Neural crest cell (in vitro differentiated cells): Measurements from ENCODE around the gene RASGRP3. TPM values are rescaled to one million over a fixed set of nuclear protein-coding genes. Genes with fewer than 3 reads are reported as not detected.

Experiments used
- DNase-seq: peaks from one replicate; pipeline ENCODE4 v3.0.0; 2021; ENCODE audit warnings: low read depth, mixed read lengths, low spot score
- H3K27ac Mint-ChIP-seq: one replicate; pipeline ENCODE4 v1.8.0; 2021; ENCODE audit warnings: mild to moderate bottlenecking, mixed read lengths; ENCODE audit not compliant: unreplicated experiment
- H3K27me3 Mint-ChIP-seq: 2 replicates; pipeline ENCODE4 v1.8.0; 2021; ENCODE audit warnings: low read depth, mild to moderate bottlenecking, mixed read lengths
- H3K36me3 Mint-ChIP-seq: 2 replicates; pipeline ENCODE4 v1.8.0; 2021; ENCODE audit warnings: low read depth, mild to moderate bottlenecking, mixed read lengths
- H3K4me1 Mint-ChIP-seq: 2 replicates; pipeline ENCODE4 v1.8.0; 2021; ENCODE audit warnings: mixed read lengths
- H3K4me3 Mint-ChIP-seq: one replicate; pipeline ENCODE4 v1.8.0; 2021; ENCODE audit warnings: mild to moderate bottlenecking, mixed read lengths
- H3K9me3 Mint-ChIP-seq: 2 replicates; pipeline ENCODE4 v1.8.0; 2021; ENCODE audit warnings: mixed read lengths
- CTCF ChIP-seq: fragments of 200-600 bp; sonication (generic); conservative IDR thresholded peaks from 2 replicates; pipeline ENCODE4 v1.5.0; 2021; ENCODE audit warnings: antibody characterized with exemption, mild to moderate bottlenecking
- total RNA-seq: library from RNA; stranded (reverse); gene quantifications from 2 replicates; pipeline ENCODE4 v1.2.1, GENCODE V29; 2021

Gene RASGRP3
- total RNA-seq, 1 donor from 2014 or later, result 0.07 TPM

GRCh38 chr2:33528441-33528950, 52.0 kb downstream of the RASGRP3 start:
- Mint-ChIP-seq H3K27me3 (no peaks in the 10 kb centered on the region), H3K9me3 (no peaks in the 10 kb centered on the region), H3K36me3 (no peaks in the 10 kb centered on the region), H3K4me1 (no peaks in the 10 kb centered on the region), H3K4me3 (no peak overlapping the region), H3K27ac (no peak overlapping the region)
- no peak for TF ChIP-seq CTCF
- no peak for DNase-seq

- no peaks in the 10 kb centered on the region for H3K36me3 Mint-ChIP-seq
- no peaks in the 10 kb centered on the region for H3K9me3 Mint-ChIP-seq
- TF ChIP-seq CTCF, result no peak
- DNase-seq, result no peak
- H3K27me3 Mint-ChIP-seq, result no peaks in the 10 kb centered on the region
- H3K4me3 Mint-ChIP-seq, result no peak overlapping the region
- H3K27ac Mint-ChIP-seq, result no peak overlapping the region
- no peaks in the 10 kb centered on the region for H3K4me1 Mint-ChIP-seq
Observed at GRCh38 chr2:33529771-33530481, 53.5 kb downstream of the RASGRP3 start.

DNA sequence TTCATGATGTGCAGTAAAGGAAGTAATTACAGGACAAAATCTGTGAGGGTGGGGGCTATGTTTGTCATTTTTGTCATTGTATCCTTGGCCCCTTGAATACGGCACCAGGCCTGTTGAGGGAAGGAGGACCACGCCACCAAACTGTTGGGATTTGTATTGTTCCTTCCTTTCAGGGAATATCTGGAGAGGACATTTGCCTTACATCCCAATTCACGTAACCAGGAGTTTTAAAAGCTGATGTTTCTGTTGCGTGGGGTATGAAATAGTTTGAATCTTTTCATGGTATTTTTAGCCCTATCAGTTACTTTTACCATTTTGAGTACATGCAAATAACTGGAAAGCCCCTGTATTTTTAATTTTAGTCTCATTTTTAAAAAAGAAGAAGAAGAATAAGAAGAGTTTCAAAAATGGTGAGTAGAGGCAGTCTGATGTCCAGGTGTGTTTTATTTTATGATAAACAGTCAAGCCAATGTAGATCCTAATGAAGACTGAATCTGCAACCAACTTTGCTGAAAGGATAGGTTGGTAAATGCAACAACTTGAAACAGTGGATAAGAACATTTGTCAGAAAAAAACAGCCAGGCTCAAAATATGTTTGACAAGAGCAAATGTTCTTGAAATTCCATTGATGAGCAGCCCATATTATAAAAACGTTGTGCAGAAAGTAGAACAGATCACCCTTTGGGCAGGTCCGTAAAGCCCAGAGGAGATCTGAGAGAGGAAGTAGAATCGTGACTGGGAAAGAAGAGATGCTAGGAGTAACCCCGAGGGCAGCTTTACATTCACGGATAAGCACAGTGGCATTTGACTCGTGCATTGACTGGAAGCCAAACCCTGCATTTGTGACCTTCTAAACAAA, 54.5 kb downstream of the RASGRP3 start:
- no peak for DNase-seq
- Mint-ChIP-seq H3K36me3 (no peaks in the 10 kb centered on the region), H3K4me1 (no peaks in the 10 kb centered on the region), H3K4me3 (no peak overlapping the region), H3K27ac (no peak overlapping the region), H3K9me3 (no peaks in the 10 kb centered on the region), H3K27me3 (no peaks in the 10 kb centered on the region)
- TF ChIP-seq CTCF, result no peak

GRCh38 chr2:33531549-33532059, 55.2 kb downstream of the RASGRP3 start:
- Mint-ChIP-seq H3K4me3 (no peak overlapping the region), H3K36me3 (no peaks in the 10 kb centered on the region), H3K4me1 (no peaks in the 10 kb centered on the region), H3K9me3 (no peaks in the 10 kb centered on the region), H3K27ac (no peak overlapping the region), H3K27me3 (no peaks in the 10 kb centered on the region)
- no peak for TF ChIP-seq CTCF
- DNase-seq, result no peak

DNA sequence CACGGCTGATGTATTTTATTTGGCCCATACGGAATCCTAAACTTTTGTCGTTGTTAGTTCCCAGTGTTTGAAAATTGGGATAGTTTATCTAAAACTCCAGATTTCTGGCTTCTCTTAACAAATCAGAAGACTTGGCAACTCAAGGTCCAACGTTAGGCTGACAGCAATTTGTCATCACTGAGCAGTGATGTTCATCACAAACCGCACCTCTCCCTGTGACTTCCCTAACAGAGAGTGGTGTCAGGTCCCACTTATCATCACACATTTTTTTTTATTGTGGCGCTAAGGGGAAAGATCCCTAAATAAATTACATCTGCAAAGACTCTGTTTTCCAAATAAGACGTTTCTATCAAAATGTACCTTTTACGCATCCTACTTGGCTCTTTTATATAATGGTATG, 55.7 kb downstream of the RASGRP3 start:
- Mint-ChIP-seq H3K4me3 (no peak overlapping the region), H3K4me1 (no peaks in the 10 kb centered on the region), H3K27me3 (no peaks in the 10 kb centered on the region), H3K9me3 (no peaks in the 10 kb centered on the region), H3K36me3 (no peaks in the 10 kb centered on the region), H3K27ac (no peak overlapping the region)
- DNase-seq, result no peak
- TF ChIP-seq CTCF, result no peak
